Stimulated activated CD4-positive, alpha-beta T cell treated with anti-CD3 and anti-CD28 coated beads, TNF-alpha, amount 100 ng/mL, for 24 hours (primary cell): ENCODE data around the gene AMOTL1.

ENCODE experiments used
- DNase-seq, 3 experiments: peaks; one replicate each; pipeline ENCODE4 v3.0.0-alpha.2; 2020; ENCODE audit warnings: low read depth in 3 of 3

AMOTL1 gene

DNA sequence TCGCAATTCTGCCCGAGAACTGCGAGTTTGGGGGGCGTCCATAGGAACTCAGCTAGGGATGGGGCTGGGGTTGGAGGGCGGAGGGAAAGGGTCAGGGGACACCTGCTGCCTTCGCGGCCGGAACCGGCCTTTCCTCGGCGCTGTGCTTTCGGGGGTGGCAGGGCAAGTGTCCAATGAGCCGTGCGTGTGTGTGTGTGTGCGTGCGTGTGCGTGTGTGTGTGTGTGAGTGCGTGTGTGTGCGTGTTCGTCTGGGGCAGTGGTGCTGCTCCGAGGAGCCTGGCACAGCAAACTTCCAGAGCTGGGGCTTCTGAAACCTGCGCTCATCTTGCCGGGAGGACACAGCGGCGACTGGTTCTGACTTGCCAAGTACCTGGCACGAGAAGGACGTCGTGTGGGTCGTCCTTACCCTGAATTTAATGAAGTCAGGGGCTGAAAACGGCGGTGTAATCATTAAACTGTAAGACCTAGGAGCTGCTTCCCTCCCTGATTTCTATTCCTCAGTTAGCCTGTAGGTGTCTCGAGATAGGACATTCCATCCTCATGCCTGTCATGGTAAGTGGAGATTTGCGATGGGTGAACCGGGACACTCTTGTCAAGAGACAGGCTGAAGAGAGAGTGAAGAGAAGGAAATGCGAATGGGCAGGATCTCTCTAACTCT is 27.0 kb upstream of the AMOTL1 start:
- no peak for DNase-seq

DNA sequence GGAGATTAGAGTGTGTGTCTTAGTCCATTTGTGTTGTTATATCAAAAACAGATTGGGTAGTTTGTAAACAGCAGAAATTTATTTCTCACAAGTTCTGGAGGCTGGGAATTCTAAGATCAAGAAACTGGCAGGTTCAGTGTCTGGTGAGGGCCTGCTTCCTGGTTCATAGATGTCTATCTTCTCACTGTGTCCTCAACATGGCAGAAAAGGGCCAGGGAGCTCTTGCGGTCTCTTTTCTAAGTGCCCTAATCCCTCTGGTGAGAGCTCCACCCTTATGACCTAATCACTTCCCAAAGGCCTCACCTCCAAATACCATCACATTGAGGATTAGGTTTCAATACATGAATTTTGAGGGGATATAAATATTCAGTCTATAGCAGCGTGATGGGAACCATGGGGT is 25.5 kb upstream of the AMOTL1 start:
- no peak for DNase-seq

DNA sequence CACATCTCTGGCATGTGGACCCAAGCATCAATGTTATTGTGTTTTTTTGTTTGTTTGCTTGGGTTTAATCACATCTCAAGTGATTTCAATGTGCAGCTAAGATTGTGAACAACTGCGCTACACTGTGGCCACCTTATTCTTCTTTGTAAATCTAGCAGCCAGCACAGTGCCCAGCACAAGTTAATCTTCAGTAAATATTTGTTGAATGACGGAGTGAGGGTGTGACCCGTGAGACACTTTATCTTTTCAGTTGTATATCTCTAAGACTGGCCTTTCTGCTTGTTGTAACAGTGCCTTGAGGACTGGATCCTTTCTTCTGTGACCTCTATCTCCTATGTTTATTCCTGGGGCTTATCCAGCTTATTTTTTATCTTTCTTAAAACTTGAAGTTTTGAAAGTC is 21.4 kb upstream of the AMOTL1 start:
- no peak for DNase-seq

GRCh38 chr11:94747146-94747545 is 21.0 kb upstream of the AMOTL1 start:
- no peak for DNase-seq

GRCh38 chr11:94747601-94748041 is 20.5 kb upstream of the AMOTL1 start:
- DNase-seq = no peak

- DNase-seq = no peak
Measured at GRCh38 chr11:94749369-94749768, 18.8 kb upstream of the AMOTL1 start.

GRCh38 chr11:94750319-94751217 is 17.6 kb upstream of the AMOTL1 start:
- DNase-seq = no peak

DNA sequence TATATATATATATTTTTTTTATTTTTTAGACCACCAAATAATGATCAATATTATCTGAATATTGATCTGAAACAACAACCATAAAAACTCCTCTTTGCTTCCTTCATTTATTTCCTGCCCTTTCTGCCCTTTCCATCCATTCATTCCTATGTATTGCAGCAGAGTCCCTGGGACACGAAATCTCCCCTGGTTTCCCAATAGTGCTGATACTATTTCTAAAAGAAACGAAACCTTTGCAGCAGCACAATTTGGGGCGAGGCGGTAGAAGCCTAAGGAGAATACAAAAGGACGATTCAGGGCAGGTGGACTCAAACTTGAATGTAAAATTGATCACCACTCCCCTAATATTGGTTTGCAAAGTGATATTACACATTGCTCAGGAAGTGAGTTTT is 16.9 kb upstream of the AMOTL1 start:
- DNase-seq = no peak

DNA sequence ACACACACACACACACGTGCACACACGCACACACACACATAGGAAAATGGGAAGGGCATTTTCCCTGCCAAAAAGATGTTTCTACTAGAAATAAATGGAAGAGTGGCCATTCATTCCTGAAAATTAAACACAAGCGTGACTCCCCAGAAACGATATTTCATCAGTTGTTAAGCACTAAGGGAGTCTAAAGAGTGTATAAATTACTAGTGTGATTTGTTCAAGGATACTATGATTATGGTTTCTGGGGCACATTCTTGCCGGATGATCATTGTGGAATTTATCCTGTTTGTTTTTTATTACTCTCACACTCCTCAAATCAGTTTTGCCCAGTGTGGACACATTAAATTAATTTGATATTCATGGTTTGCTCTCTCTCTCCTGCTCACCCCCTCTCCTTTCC is 16.4 kb upstream of the AMOTL1 start:
- DNase-seq = no peak

DNA sequence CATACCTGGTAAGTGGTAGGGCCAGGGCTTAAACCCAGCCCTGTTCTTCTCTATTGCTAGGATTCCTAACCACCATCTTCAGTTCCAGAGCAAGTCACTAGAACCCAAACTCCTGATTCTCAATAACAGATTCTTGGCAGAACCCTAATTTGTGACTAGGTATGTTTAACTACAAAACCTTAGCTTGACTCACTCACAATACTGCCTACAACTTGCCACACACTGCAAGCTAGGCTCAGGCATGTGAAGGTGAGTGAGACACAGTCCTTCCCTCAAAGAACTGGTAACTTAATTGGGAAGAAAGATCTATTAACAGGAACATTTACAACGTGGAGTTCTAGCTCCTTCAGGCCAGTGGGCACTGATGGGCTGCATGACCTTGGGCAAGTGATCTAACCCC is 14.5 kb upstream of the AMOTL1 start:
- no peak for DNase-seq

GRCh38 chr11:94754335-94754734 is 13.8 kb upstream of the AMOTL1 start:
- DNase-seq = no peak

- no peak for DNase-seq
Measured at GRCh38 chr11:94754819-94755218, 13.3 kb upstream of the AMOTL1 start.

DNA sequence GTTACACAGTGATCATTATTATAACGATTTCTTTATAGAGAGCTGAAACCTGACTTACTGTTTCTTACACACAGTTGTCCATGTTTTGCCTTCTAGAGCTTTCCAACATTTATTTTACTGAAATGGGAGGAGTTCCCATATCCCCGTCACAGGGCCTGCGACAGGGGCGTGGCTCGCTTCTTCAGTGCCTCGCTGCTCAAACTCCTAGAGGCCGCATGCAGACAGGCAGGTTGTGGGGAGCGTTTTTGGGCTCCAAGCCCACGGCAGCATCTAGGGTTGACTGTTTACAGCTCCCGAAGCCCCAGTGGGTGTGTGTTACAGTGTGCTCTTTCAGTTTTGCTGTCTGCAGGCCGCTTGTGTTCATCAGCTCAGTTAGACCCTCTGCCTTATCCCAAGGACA is 12.7 kb upstream of the AMOTL1 start:
- no peak for DNase-seq

DNA sequence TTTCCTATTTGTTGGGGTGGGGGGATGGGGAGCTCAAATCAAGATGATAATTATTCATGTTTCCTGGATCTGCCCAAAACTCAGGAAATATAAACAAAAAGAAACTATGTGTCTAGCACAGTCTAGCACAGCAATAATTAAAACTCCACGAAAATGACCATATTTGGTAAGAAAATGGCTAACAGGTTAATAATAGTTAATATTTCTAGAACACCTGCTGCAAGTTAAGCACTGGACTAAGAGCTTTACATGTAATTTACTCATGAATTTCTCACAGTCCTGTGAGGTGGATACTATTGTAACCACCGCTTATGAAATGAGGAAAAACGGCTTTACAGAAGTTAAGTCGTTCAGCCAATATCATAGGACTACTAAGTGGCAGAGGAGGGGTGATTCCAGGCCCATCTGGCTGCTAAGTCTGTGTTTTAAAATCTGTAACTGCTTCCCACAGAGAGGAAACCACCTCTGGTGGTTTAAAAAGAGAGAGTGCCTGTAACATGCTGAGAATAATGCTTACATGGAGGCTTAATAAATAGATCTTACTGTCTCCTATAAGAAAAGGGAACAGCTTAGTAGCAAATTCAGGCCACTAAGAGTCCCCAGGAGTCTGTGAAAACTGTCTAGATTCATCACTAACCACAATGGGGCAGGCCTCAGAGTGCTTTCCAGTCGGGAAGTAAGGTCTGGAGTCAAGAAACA is 11.0 kb upstream of the AMOTL1 start:
- DNase-seq = no peak

- no peak for DNase-seq
Measured at GRCh38 chr11:94758666-94759065, 9.5 kb upstream of the AMOTL1 start.

- DNase-seq = no peak
Measured at GRCh38 chr11:94759522-94759921, 8.6 kb upstream of the AMOTL1 start.

DNA sequence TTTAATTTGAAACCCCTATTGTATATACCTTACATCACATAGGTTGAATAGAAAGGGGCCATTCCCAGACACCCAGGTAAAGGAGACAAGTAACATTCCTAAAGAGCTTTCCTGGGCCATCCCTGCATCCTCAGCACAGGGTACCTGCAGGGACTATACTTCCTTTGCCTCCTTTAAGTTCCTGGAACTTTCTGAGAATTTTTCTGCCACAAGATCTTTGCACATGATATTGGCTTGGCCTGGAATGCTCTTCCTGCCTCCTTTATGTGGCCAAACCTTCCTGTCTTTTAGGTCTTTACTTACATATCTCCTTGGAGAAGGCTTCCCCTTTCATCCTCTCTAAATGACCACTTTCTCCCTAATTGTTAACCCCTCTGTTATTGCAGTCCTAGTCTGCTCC is 7.9 kb upstream of the AMOTL1 start:
- no peak for DNase-seq

GRCh38 chr11:94762208-94762607 is 5.9 kb upstream of the AMOTL1 start:
- no peak for DNase-seq

DNA sequence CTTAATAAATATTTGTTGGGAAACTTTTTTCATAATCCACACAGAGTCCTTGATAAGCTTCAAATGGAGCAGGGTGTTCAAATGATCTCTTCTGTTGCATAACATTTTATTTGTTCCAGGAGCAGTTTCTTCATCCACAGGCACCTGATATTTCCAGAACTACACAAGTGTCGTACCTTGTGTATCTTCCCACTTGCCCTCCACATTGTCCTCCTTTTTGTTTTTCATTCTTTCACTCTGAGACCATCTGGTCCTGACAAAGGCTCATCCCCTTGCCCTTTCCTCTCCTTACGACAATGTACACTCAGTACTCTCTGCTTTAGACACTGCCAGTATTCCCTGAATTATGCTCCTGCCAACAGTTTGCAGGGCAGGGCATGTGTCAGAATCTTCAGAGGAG is 5.2 kb upstream of the AMOTL1 start:
- no peak for DNase-seq

DNA sequence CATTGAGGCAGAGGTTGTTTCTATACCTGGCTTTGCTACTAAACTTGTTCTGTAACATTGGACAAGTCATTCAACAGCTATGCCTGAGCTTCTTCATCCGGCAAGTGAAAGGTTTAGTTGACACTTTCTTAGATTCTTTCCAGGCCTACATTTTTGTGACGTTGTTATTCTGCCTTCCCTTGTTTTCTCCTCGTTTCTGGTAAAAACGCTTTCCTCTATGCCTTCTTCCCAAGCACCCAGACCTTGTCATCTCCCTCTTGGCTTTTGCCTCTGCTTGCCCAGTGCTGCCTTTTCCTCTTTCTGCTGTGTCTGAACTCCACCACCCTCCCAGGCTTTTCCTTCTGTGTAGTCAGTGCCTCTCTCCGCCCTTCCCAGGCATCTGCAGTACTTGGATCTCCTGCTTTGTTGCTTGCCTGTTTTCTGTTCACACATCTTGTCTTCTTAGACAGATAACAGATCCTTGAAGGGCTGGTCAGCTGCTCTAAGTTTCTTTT is 1.4 kb upstream of the AMOTL1 start:
- DNase-seq = no peak

DNA sequence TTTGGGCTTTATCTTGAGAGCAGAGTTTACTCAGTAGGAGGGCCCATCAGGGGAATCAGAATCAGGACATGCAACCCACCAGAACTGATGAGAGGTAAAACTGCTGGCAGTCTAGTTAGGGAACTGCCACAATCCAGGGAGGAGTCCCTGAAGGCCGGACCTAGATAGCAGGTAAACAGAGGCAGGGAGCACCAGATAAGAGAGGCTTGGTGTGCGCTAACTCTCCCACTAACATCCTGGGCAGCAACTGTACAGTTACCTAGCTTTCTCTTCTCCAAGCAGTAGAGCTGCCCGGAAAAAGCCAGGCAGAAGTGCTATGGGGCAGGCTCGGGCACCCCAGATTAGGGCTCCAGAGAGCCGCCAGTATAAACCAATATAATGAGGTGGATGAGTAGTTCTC is 865 bp upstream of the AMOTL1 start:
- DNase-seq = no peak
